Measurements from ENCODE around the gene FGFR1OP2. TPM values are rescaled to one million over a fixed set of nuclear protein-coding genes. Genes with fewer than 3 reads are reported as not detected.

Gene FGFR1OP2
- total and polyA plus RNA-seq, 2 of the 4 experiments (the other 2 are of a cell fraction) = 26.7 to 31.0 TPM

DNA sequence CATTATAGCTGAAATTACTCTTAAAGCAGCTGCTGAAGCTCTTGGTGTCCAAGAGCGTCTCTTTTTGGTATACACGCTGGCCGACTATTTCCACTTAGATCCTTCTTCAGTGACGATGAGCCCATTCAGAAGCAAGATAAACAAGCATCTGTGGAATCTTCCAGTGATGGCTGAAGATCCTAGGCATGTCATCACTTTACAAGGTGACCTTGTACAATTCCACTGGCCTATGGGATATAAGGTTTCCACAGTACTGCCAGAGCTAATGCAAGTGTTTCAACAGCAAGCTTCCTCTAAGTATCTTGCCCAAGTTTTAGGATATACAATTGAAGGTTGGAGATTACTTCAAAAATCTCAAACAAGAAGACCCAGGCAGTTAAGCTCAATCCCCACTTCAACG, 47.5 kb upstream of the FGFR1OP2 start:
- Histone ChIP-seq H3K4me1 (ENCODE audit: control insufficient read depth, insufficient read depth, low read length) (no peaks in the 10 kb centered on the region), H3K79me1 (ENCODE audit: low read depth in 1 of 2, low read length in 2 of 2) (no peaks in the 10 kb centered on the region), H4K8ac (ENCODE audit: low read depth in 2 of 2, low read length in 2 of 2) (no peak overlapping the region), H2BK15ac (ENCODE audit: low read depth, low read length) (no peak overlapping the region), H3K27me3 (ENCODE audit: control insufficient read depth, insufficient read depth, low read length) (0 out of 2 replicates have a peak, but pooled peaks cover 2% of the 10 kb centered on the region), H4K5ac (ENCODE audit: low read depth, low read length) (no peak overlapping the region), H3K14ac (replicated peaks; ENCODE audit: low read depth, low read length) (no peak overlapping the region), H3K23ac (ENCODE audit: low read depth, low read length) (no peak overlapping the region), H3K56ac (ENCODE audit: extremely low read depth, insufficient read depth, low read length) (no peak overlapping the region), H2BK20ac (ENCODE audit: low read depth, low read length) (no peak overlapping the region), H3K4me2 (ENCODE audit: low read depth, low read length) (no peak overlapping the region), H2AK9ac (replicated peaks; ENCODE audit: low read depth, low read length, poor library complexity) (no peak overlapping the region), H3K18ac (ENCODE audit: low read depth, low read length) (no peak overlapping the region), H2AFZ (replicated peaks; ENCODE audit: low read length, poor library complexity) (no peak overlapping the region), H3K27ac (ENCODE audit: insufficient read depth, low read length) (no peak overlapping the region), H3K4ac (ENCODE audit: low read depth, low read length) (no peak overlapping the region), H3K9ac (ENCODE audit: low read depth, low read length) (no peak overlapping the region), H4K91ac (ENCODE audit: insufficient read depth, low read depth, low read length) (no peak overlapping the region), H2AK5ac (ENCODE audit: low read depth, low read length) (no peak overlapping the region), H2BK5ac (ENCODE audit: low read depth, low read length, poor library complexity, severe bottlenecking) (no peak overlapping the region), H4K20me1 (ENCODE audit: insufficient read depth, low read length) (no peaks in the 10 kb centered on the region), H3K4me3 (ENCODE audit: insufficient read depth, low read depth, low read length) (no peak overlapping the region), H3K9me1 (ENCODE audit: insufficient read depth, low read length) (no peaks in the 10 kb centered on the region), H2BK120ac (ENCODE audit: low read depth, low read length) (no peak overlapping the region), H3K9me3 (ENCODE audit: control insufficient read depth, insufficient read depth, low read length) (no peaks in the 10 kb centered on the region), H3K36me3 (ENCODE audit: control insufficient read depth, insufficient read depth, low read length) (no peaks in the 10 kb centered on the region; the same call in 1 of the 2 replicates)
- ChIA-PET POLR2A (ENCODE audit: unreplicated experiment) (no interaction called here), CTCF (no interaction called here)
- intact Hi-C loops (cut with micrococcal nuclease) = no loop called here
- ATAC-seq (ENCODE audit: low read depth) (no peak), DNase-seq (no peak)
- BruUV-seq (replicated peaks) = no TSS peak
- TF ChIP-seq BHLHE40 (IDR thresholded peaks at IDR 0.05; ENCODE audit: low read depth, low read length) = no peak
- TF ChIP-seq RAD21 (IDR thresholded peaks at IDR 0.05; ENCODE audit: low read length) = no peak
- TF ChIP-seq SMC3 (IDR thresholded peaks at IDR 0.05; ENCODE audit: low read depth, low read length) = no peak
- TF ChIP-seq RFX5 (IDR thresholded peaks at IDR 0.05; ENCODE audit: low read depth, low read length) = no peak
- no peak for TF ChIP-seq CHD1 (IDR thresholded peaks at IDR 0.05; ENCODE audit: low read depth, low read length)
- TF ChIP-seq NFE2L2 (IDR thresholded peaks at IDR 0.05; ENCODE audit: low read depth, low read length) = no peak
- TF ChIP-seq, protein P1, sequence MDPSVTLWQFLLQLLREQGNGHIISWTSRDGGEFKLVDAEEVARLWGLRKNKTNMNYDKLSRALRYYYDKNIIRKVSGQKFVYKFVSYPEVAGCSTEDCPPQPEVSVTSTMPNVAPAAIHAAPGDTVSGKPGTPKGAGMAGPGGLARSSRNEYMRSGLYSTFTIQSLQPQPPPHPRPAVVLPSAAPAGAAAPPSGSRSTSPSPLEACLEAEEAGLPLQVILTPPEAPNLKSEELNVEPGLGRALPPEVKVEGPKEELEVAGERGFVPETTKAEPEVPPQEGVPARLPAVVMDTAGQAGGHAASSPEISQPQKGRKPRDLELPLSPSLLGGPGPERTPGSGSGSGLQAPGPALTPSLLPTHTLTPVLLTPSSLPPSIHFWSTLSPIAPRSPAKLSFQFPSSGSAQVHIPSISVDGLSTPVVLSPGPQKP (IDR thresholded peaks at IDR 0.05; ENCODE audit: borderline replicate concordance, low read depth, low read length) = no peak
- TF ChIP-seq, protein P2, sequence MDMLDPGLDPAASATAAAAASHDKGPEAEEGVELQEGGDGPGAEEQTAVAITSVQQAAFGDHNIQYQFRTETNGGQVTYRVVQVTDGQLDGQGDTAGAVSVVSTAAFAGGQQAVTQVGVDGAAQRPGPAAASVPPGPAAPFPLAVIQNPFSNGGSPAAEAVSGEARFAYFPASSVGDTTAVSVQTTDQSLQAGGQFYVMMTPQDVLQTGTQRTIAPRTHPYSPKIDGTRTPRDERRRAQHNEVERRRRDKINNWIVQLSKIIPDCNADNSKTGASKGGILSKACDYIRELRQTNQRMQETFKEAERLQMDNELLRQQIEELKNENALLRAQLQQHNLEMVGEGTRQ (IDR thresholded peaks at IDR 0.05; ENCODE audit: low read depth, low read length) = no peak
- TF ChIP-seq MAFK (IDR thresholded peaks at IDR 0.05; ENCODE audit: low read depth, low read length) = no peak
- TF ChIP-seq, protein P3, sequence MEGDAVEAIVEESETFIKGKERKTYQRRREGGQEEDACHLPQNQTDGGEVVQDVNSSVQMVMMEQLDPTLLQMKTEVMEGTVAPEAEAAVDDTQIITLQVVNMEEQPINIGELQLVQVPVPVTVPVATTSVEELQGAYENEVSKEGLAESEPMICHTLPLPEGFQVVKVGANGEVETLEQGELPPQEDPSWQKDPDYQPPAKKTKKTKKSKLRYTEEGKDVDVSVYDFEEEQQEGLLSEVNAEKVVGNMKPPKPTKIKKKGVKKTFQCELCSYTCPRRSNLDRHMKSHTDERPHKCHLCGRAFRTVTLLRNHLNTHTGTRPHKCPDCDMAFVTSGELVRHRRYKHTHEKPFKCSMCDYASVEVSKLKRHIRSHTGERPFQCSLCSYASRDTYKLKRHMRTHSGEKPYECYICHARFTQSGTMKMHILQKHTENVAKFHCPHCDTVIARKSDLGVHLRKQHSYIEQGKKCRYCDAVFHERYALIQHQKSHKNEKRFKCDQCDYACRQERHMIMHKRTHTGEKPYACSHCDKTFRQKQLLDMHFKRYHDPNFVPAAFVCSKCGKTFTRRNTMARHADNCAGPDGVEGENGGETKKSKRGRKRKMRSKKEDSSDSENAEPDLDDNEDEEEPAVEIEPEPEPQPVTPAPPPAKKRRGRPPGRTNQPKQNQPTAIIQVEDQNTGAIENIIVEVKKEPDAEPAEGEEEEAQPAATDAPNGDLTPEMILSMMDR (conservative IDR thresholded peaks at IDR 0.05; ENCODE audit: low read depth, low read length) = no peak
- TF ChIP-seq MAZ (IDR thresholded peaks at IDR 0.05; ENCODE audit: borderline replicate concordance, low read depth, low read length) = no peak
- TF ChIP-seq MXI1 (IDR thresholded peaks at IDR 0.05; ENCODE audit: borderline replicate concordance, low read depth, low read length) = no peak
- no peak for TF ChIP-seq POLR2A (IDR thresholded peaks at IDR 0.05; ENCODE audit: low read depth, low read length)
- dilution Hi-C loops (cut with HindIII; ENCODE audit: low sequenced_read_pairs, unreplicated experiment) = no loop called here
- WGBS, 2 experiments (ENCODE audit: extremely low coverage in 2 of 2, insufficient read length in 1 of 2) = 100% methylated on average over 3 of the region's 5 CpGs; no CpG with 5 or more reads in 1 of the 2 experiments
- in situ Hi-C loops (cut with MboI; ENCODE audit: low sequenced_read_pairs) = no loop called here

Data from IMR-90 (cell line).